A673 (cell line): ENCODE results near the gene TMEM235. TPM values are rescaled to one million over a fixed set of nuclear protein-coding genes. Genes with fewer than 3 reads are reported as not detected.

ENCODE experiments used
- BruUV-seq: library from RNA; stranded (reverse); fragments of 400-500 nt; replicated peaks from 2 replicates; lab custom pipeline; 2021; lab: Mats Ljungman, UMichigan
- CTCF ChIA-PET: fragments of 300-600 bp; sonication (Branson Sonifier 250); formaldehyde crosslinking; loops from one replicate; lab custom pipeline; 2022; ENCODE audit warnings: antibody characterized with exemption; lab: Charles Lee
- POLR2A ChIA-PET: fragments of 300-600 bp; sonication (Branson Sonifier 250); formaldehyde crosslinking; loops from one replicate; lab custom pipeline; 2022; ENCODE audit warnings: antibody characterized with exemption; ENCODE audit not compliant: low non-redundant PET; lab: Charles Lee
- DNase-seq: peaks from one replicate; pipeline ENCODE4 v3.0.0-alpha.2; 2015; ENCODE audit warnings: low spot score
- H3K27ac ChIP-seq: fragments of 200-600 bp; sonication (generic); 2 replicates; pipeline ENCODE4 v1.5.1; 2016; ENCODE audit warnings: mixed run types, low read depth, mild to moderate bottlenecking, mixed read lengths, antibody characterized with exemption, low read length; ENCODE audit not compliant: poor library complexity, severe bottlenecking
- H3K27me3 ChIP-seq: fragments of 200-600 bp; sonication (generic); replicated peaks from 2 replicates; pipeline ENCODE4 v1.6.1; 2017; ENCODE audit warnings: mixed run types, low read depth, mild to moderate bottlenecking, mixed read lengths, antibody characterized with exemption, low read length; ENCODE audit not compliant: insufficient read depth, poor library complexity
- H3K36me3 ChIP-seq: fragments of 200-600 bp; sonication (generic); 2 replicates; pipeline ENCODE4 v1.6.1; 2016; ENCODE audit warnings: mixed run types, mild to moderate bottlenecking, mixed read lengths, antibody characterized with exemption, low read length; ENCODE audit not compliant: insufficient read depth, poor library complexity, severe bottlenecking
- H3K4me1 ChIP-seq: fragments of 200-600 bp; sonication (generic); 2 replicates; pipeline ENCODE4 v1.6.1; 2017; ENCODE audit warnings: mixed run types, mild to moderate bottlenecking, mixed read lengths, antibody characterized with exemption, low read length; ENCODE audit not compliant: insufficient read depth, poor library complexity, severe bottlenecking
- H3K4me3 ChIP-seq: fragments of 200-600 bp; sonication (generic); 2 replicates; pipeline ENCODE4 v1.5.1; 2016; ENCODE audit warnings: low read depth, mixed run types, mild to moderate bottlenecking, mixed read lengths, low read length; ENCODE audit not compliant: poor library complexity, severe bottlenecking
- H3K9me3 ChIP-seq: fragments of 200-600 bp; sonication (generic); 2 replicates; pipeline ENCODE4 v1.6.1; 2016; ENCODE audit warnings: mixed run types, low read depth, mild to moderate bottlenecking, mixed read lengths, antibody characterized with exemption, low read length; ENCODE audit not compliant: poor library complexity, severe bottlenecking
- CTCF ChIP-seq: fragments of 300-800, 200-600 bp; sonication (generic); conservative IDR thresholded peaks from 2 replicates; pipeline ENCODE4 v1.5.1; 2017; ENCODE audit warnings: low read depth, mild to moderate bottlenecking, antibody characterized with exemption, low read length, moderate library complexity, mixed read lengths
- EZH2 ChIP-seq: fragments of 200-600 bp; sonication (generic); IDR thresholded peaks from 2 replicates; pipeline ENCODE4 v1.6.1; 2017; ENCODE audit warnings: borderline replicate concordance, low read depth, mild to moderate bottlenecking, mixed read lengths, antibody characterized with exemption, low read length; ENCODE audit not compliant: poor library complexity, severe bottlenecking
- intact Hi-C: fragments of 100-400 bp; cut with micrococcal nuclease; formaldehyde crosslinking; loops from one replicate; pipeline ENCODE4 v1.10.0; 2022; ENCODE audit not compliant: unreplicated experiment
- total RNA-seq: library from RNA; stranded (reverse); gene quantifications from 2 replicates; pipeline ENCODE4 v1.2.3, GENCODE V29; 2021

Gene TMEM235
- total RNA-seq, 1 experiment from 2014 or later = not detected

GRCh38 chr17:78275355-78275754, 43.9 kb downstream of the TMEM235 start:
- no TSS peak for BruUV-seq
- Histone ChIP-seq H3K27me3 (no peaks in the 10 kb centered on the region), H3K36me3 (no peaks in the 10 kb centered on the region), H3K4me1 (peaks cover 3% of the 10 kb centered on the region), H3K4me3 (no peak overlapping the region), H3K27ac (no peak overlapping the region), H3K9me3 (no peaks in the 10 kb centered on the region)
- TF ChIP-seq CTCF = no peak
- no peak for TF ChIP-seq EZH2
- intact Hi-C loops = no loop called here
- no peak for DNase-seq
- ChIA-PET POLR2A (no interaction called here), CTCF (no interaction called here)

GRCh38 chr17:78276098-78276887, 44.9 kb downstream of the TMEM235 start:
- H3K27me3 ChIP-seq = no peaks in the 10 kb centered on the region
- no peaks in the 10 kb centered on the region for H3K9me3 ChIP-seq
- TF ChIP-seq CTCF = no peak
- no peak for TF ChIP-seq EZH2
- H3K36me3 ChIP-seq = no peaks in the 10 kb centered on the region
- intact Hi-C loops = no loop called here
- ChIA-PET CTCF (no interaction called here), POLR2A (interaction anchor here (0.6 kb wide), 1 partner anchor 1359 kb away, joined by 3 read pairs; no protein-coding TSS in a partner anchor)
- no peak overlapping the region for H3K4me3 ChIP-seq
- H3K4me1 ChIP-seq = no peaks in the 10 kb centered on the region
- BruUV-seq = no TSS peak
- no peak for DNase-seq
- no peak overlapping the region for H3K27ac ChIP-seq

DNA sequence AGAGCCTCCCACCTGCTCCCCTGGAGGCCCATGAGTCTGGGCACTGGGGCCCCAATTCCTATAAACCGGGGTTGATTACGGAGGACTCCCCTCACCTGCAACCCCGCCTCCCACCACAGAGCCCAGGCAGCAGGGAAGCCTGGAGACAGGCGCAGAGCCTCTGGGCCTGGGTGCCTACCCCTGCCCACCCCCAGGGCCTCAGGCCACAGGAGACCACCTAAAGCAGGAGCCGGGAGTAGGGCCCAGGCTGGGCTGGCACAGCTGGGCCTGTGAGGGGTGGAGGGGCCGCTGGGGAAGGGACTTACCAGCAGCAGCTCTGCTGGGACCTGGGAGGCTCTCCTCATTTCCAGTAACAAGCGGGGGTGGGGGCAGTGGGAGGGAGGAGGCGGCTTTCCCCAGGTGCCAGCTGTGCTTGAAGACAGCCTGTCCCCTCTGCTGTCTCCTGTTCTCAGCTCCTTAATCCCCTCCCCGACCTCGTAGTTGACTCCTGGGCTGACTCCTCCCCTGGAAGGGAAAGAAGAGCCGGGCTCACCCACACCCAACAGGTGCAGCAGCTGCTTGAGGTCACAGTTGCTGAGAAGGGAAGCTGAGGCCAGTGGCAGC, 46.8 kb downstream of the TMEM235 start:
- Histone ChIP-seq H3K9me3 (no peaks in the 10 kb centered on the region), H3K27ac (no peak overlapping the region), H3K4me1 (no peaks in the 10 kb centered on the region), H3K27me3 (no peaks in the 10 kb centered on the region), H3K36me3 (no peaks in the 10 kb centered on the region), H3K4me3 (no peak overlapping the region)
- no TSS peak for BruUV-seq
- ChIA-PET POLR2A (no interaction called here), CTCF (no interaction called here)
- DNase-seq = no peak
- TF ChIP-seq EZH2 (no peak), CTCF (no peak)
- intact Hi-C loops = no loop called here
